PFSK-1 (cell line): Measurements from ENCODE around the gene PTPRT.

Experiments used
- FOXP2 ChIP-seq: optimal IDR thresholded peaks from 2 replicates; pipeline ENCODE3; 2011; ENCODE audit warnings: borderline replicate concordance, control low read depth, inconsistent platforms; ENCODE audit not compliant: insufficient read depth; ENCODE audit errors: extremely low read length, extremely low read depth
- POLR2AphosphoS5 ChIP-seq: IDR thresholded peaks from 2 replicates; pipeline ENCODE4 v1.6.1; 2012; ENCODE audit warnings: low read depth, mild to moderate bottlenecking, control low read depth, low read length, moderate library complexity
- SIN3A ChIP-seq: IDR thresholded peaks from 2 replicates; pipeline ENCODE4 v1.6.1; 2012; ENCODE audit warnings: mild to moderate bottlenecking, low read length, moderate library complexity, borderline replicate concordance; ENCODE audit not compliant: insufficient read depth
- TAF1 ChIP-seq: IDR thresholded peaks from 2 replicates; pipeline ENCODE4 v1.6.1; 2012; ENCODE audit warnings: low read length, control low read depth, borderline replicate concordance; ENCODE audit not compliant: insufficient read depth
- TF ChIP-seq, protein P1 (sequence below), 2 experiments: IDR thresholded peaks; 2 replicates each; pipeline versions ENCODE4 v1.6.1 to v1.8.0; 2011 to 2012; ENCODE audit warnings: low read depth in 2 of 2, low read length in 2 of 2, control low read depth in 1 of 2, inconsistent platforms in 1 of 2, mild to moderate bottlenecking in 1 of 2, moderate library complexity in 1 of 2; ENCODE audit not compliant: insufficient read depth in 1 of 2

The PTPRT gene

DNA sequence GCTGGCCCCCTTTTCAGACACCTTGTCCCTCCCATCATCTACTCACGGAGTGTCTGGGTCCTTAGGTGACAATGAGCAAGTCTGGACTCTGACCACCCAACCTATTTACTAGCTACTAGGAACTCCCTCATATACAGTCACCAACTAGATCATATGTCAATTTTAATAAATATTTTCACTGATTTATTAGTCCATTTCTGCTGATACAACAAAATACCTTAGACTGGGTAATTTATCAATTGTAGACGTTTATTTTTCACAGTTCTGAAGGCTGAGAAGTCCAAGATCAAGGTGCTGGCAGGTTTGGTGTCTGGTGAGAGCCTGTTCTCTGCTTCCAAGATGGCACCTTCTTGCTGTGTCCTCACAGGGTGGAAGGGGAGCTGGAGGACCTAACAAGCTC, 229.7 kb downstream of the PTPRT start:
- TF ChIP-seq POLR2AphosphoS5 (no peak), SIN3A (no peak), FOXP2 (no peak), TAF1 (no peak)
- TF ChIP-seq, protein P1, sequence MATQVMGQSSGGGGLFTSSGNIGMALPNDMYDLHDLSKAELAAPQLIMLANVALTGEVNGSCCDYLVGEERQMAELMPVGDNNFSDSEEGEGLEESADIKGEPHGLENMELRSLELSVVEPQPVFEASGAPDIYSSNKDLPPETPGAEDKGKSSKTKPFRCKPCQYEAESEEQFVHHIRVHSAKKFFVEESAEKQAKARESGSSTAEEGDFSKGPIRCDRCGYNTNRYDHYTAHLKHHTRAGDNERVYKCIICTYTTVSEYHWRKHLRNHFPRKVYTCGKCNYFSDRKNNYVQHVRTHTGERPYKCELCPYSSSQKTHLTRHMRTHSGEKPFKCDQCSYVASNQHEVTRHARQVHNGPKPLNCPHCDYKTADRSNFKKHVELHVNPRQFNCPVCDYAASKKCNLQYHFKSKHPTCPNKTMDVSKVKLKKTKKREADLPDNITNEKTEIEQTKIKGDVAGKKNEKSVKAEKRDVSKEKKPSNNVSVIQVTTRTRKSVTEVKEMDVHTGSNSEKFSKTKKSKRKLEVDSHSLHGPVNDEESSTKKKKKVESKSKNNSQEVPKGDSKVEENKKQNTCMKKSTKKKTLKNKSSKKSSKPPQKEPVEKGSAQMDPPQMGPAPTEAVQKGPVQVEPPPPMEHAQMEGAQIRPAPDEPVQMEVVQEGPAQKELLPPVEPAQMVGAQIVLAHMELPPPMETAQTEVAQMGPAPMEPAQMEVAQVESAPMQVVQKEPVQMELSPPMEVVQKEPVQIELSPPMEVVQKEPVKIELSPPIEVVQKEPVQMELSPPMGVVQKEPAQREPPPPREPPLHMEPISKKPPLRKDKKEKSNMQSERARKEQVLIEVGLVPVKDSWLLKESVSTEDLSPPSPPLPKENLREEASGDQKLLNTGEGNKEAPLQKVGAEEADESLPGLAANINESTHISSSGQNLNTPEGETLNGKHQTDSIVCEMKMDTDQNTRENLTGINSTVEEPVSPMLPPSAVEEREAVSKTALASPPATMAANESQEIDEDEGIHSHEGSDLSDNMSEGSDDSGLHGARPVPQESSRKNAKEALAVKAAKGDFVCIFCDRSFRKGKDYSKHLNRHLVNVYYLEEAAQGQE (IDR thresholded peaks at IDR 0.05; ENCODE audit: insufficient read depth in 1 of 2, low read depth in 2 of 2, low read length in 2 of 2) = no peak

DNA sequence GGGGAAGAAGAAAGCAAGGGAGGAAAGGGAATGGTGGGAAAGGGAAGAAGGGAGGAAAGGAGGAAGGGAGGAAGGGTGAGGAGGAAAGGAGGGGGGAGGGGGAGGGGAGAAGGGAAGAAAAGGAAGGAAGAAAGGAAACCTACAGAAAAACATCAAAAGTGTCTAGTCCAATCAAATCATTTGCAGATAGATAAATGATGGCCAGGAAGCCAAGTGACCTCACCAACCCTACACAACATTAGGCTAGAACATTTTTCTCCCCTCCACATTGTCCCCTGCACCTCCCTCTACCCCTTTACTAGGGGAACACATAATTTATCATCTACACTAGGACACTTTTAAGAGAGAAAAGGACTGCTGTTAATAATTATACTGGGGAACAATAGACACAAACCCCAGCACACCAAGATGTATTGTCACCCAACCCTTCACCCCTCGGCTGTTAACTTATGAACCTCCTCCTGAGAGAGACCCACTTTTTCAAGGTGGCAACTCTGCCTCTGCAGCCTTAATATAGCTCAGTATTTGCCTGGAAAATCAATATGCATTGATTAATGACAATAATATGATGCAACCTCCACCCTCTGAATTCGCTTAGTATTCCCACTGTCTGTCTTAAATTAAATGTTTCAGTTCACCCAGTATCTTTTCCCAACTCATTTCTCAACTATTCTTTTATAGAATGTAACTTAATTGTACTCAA, 231.2 kb downstream of the PTPRT start:
- TF ChIP-seq TAF1 (no peak), SIN3A (no peak), POLR2AphosphoS5 (no peak), FOXP2 (no peak)
- TF ChIP-seq, protein P1 (IDR thresholded peaks at IDR 0.05; ENCODE audit: insufficient read depth in 1 of 2, low read depth in 2 of 2, low read length in 2 of 2) = no peak

DNA sequence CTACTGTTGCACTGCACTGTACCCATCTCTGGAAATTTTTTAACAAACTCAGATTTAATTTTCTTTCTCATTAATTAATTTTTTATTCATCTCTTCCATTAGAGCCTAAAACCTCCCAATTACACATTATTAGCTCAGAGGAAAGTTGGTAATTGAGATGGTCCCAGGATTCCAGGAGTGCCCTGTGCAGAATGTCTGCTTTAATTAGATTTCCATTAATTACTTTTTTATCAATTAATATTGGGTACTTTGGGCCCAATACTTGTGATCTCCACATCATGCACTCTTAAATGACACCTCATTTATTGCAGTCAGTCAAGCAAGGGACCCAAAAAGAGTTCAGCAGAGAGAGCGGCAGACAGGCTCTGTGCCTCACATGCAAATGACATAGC, 232.0 kb downstream of the PTPRT start:
- no peak for TF ChIP-seq TAF1
- TF ChIP-seq POLR2AphosphoS5 = no peak
- TF ChIP-seq, protein P1 (IDR thresholded peaks at IDR 0.05; ENCODE audit: insufficient read depth in 1 of 2, low read depth in 2 of 2, low read length in 2 of 2) = no peak
- TF ChIP-seq FOXP2 = no peak
- TF ChIP-seq SIN3A = no peak

DNA sequence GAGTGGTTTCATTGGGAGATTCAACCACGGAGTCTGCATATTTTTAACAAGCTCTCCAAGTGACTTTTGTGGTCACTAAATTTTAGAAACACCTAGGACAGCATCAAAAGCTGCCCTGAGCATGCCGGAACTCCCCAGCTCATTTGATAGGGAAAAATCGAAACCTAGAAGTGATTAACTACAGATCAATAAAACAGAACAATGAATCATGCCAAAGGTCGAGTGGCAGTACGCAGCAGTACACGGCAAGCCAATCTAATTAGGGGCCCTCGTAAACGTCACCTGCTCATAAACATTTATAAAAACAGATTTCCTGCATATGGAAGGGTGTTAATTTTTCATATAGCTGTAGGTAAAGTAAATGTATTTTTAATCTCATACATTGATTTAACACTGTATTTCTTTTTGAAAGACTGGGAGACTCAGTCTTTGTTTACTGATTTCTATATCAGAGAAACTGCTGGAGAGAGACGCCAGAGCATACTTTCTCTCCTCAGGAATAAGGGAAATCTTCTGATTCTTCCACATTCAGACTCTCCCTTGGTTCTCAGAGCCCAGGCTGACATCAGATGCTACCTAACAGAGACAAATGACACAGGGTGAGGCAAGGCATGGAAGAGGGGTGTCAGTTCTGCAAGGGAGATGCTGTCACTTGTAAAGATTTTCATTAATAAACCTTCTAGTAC, 232.5 kb downstream of the PTPRT start:
- TF ChIP-seq SIN3A (no peak), FOXP2 (no peak), TAF1 (no peak), POLR2AphosphoS5 (no peak)
- TF ChIP-seq, protein P1 (IDR thresholded peaks at IDR 0.05; ENCODE audit: insufficient read depth in 1 of 2, low read depth in 2 of 2, low read length in 2 of 2) = no peak
